Right lobe of liver (tissue), 4 donors: ENCODE measurements around the gene MYO10.

Experiments used
- POLR2A ChIP-seq: fragments of 450-650 bp; IDR thresholded peaks from one replicate; pipeline ENCODE4 v1.6.1; 2017; ENCODE audit warnings: antibody characterized with exemption, mild to moderate bottlenecking
- TF ChIP-seq, protein P1 (sequence below), 4 donors: fragments of 200-600 bp in 3 of 4; fragments of 450-650 bp in 1 of 4; IDR thresholded peaks; one replicate each; pipeline versions ENCODE4 v1.5.1 to v1.8.0; 2016 to 2022; ENCODE audit warnings: antibody characterized with exemption in 4 of 4, mild to moderate bottlenecking in 2 of 4
- donor health status: DM: no; HTN: no; CAD: no.
- donor health status: DM: no; HTN: no; CAD: no.
- donor health status: DM: no; HTN: yes; CAD: no.

DNA sequence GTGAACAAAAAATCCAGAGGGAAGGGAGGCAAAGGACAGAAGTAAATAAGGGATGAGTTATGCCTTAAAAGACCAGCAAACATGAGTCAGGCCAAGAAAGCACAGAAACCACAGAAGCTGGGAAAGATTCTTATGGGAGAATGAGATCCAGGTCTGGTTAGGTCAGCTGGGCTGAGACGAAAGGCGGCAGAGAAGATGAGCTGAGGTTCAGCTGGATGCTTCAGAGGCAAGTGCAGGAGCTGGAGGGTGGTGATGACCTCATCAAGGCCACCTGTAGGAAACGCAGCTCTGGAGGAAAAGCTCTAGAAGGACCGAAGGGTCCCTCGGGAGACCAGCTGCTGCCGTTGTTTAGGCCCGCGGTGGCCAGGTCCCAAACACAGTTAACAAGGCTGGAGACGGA lies 152.0 kb downstream of the MYO10 start:
- TF ChIP-seq POLR2A = no peak
- TF ChIP-seq, protein P1, sequence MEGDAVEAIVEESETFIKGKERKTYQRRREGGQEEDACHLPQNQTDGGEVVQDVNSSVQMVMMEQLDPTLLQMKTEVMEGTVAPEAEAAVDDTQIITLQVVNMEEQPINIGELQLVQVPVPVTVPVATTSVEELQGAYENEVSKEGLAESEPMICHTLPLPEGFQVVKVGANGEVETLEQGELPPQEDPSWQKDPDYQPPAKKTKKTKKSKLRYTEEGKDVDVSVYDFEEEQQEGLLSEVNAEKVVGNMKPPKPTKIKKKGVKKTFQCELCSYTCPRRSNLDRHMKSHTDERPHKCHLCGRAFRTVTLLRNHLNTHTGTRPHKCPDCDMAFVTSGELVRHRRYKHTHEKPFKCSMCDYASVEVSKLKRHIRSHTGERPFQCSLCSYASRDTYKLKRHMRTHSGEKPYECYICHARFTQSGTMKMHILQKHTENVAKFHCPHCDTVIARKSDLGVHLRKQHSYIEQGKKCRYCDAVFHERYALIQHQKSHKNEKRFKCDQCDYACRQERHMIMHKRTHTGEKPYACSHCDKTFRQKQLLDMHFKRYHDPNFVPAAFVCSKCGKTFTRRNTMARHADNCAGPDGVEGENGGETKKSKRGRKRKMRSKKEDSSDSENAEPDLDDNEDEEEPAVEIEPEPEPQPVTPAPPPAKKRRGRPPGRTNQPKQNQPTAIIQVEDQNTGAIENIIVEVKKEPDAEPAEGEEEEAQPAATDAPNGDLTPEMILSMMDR (IDR thresholded peaks at IDR 0.05) = no peak
